ENCODE results near the gene KCNMA1. TPM values are rescaled to one million over a fixed set of nuclear protein-coding genes. Genes with fewer than 3 reads are reported as not detected.

KCNMA1 gene
- total RNA-seq, 1 donor from 2014 or later, result 95.5 TPM

DNA sequence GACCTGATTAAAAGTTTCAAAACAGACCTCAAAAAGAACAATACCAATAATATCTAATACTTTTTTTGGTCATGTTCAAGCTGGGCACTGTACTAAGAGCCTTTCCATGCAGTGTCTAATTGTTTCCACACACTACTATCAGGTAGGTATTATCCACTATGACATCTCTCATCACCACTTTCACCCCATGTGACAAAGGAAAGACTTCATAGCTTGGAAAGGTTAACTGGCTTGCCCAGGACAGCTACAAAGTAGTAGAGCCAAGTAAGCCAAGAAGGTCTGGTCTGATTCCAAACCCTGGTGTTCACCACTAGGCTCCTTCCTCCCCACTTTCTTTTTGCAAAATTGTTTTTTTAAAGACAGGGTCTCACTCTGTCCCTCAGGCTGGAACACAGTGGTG lies 400.5 kb downstream of the KCNMA1 start:
- Mint-ChIP-seq H3K27me3 (ENCODE audit: unreplicated experiment) (no peaks in the 10 kb centered on the region), H3K9me3 (ENCODE audit: unreplicated experiment) (peaks cover 3% of the 10 kb centered on the region), H3K4me1 (ENCODE audit: unreplicated experiment) (peaks cover 40% of the 10 kb centered on the region), H3K36me3 (ENCODE audit: unreplicated experiment) (peaks cover 3% of the 10 kb centered on the region), H3K4me3 (ENCODE audit: unreplicated experiment) (no peak overlapping the region), H3K27ac (ENCODE audit: unreplicated experiment) (no peak overlapping the region)
- DNase-seq (ENCODE audit: extremely low spot score, unreplicated experiment), result no peak
- TF ChIP-seq, protein P1, sequence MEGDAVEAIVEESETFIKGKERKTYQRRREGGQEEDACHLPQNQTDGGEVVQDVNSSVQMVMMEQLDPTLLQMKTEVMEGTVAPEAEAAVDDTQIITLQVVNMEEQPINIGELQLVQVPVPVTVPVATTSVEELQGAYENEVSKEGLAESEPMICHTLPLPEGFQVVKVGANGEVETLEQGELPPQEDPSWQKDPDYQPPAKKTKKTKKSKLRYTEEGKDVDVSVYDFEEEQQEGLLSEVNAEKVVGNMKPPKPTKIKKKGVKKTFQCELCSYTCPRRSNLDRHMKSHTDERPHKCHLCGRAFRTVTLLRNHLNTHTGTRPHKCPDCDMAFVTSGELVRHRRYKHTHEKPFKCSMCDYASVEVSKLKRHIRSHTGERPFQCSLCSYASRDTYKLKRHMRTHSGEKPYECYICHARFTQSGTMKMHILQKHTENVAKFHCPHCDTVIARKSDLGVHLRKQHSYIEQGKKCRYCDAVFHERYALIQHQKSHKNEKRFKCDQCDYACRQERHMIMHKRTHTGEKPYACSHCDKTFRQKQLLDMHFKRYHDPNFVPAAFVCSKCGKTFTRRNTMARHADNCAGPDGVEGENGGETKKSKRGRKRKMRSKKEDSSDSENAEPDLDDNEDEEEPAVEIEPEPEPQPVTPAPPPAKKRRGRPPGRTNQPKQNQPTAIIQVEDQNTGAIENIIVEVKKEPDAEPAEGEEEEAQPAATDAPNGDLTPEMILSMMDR (IDR thresholded peaks at IDR 0.05), result no peak

DNA sequence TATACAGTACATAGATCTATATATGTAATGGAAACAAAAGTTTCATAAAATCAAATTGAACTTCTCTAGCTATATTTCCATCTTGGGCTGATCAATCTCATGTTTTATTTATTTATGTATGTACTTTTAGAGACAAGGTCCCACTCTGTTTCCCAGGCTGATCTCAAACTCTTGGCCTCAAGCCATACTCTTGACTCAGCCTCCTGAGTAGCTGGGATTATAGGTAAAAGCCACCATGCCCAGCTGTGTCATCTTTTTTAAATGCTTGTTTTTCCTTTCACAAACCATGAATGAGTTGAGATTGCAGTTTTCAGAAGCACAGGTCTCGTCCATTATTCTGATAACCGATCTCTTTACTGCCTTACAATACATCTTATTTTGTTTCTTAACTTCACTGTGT lies 400.9 kb downstream of the KCNMA1 start:
- Mint-ChIP-seq H3K9me3 (ENCODE audit: unreplicated experiment) (peaks cover 3% of the 10 kb centered on the region), H3K4me3 (ENCODE audit: unreplicated experiment) (no peak overlapping the region), H3K4me1 (ENCODE audit: unreplicated experiment) (peaks cover 37% of the 10 kb centered on the region), H3K27ac (ENCODE audit: unreplicated experiment) (no peak overlapping the region), H3K27me3 (ENCODE audit: unreplicated experiment) (no peaks in the 10 kb centered on the region), H3K36me3 (ENCODE audit: unreplicated experiment) (peaks cover 3% of the 10 kb centered on the region)
- DNase-seq (ENCODE audit: extremely low spot score, unreplicated experiment), result no peak
- TF ChIP-seq, protein P1 (IDR thresholded peaks at IDR 0.05), result no peak

DNA sequence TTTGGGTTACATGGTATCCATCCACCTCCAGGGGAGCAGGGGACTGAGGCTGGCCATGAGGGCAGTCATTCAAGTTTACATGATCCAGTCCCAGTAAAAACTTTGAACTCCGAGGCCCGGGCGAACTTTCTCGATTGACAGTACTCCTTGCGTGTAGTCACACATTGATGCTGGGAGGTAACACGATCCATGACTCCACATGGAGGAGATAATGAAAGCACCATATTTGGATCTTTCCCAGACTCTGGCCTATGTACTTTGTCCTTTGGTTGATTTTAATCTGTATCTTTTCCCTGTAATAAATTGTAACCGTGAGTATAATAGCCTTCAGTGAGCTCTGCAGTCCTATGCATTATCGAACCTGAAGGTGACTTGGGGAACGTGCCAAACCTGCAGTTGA lies 401.6 kb downstream of the KCNMA1 start:
- no peak overlapping the region for H3K4me3 Mint-ChIP-seq (ENCODE audit: unreplicated experiment)

DNA sequence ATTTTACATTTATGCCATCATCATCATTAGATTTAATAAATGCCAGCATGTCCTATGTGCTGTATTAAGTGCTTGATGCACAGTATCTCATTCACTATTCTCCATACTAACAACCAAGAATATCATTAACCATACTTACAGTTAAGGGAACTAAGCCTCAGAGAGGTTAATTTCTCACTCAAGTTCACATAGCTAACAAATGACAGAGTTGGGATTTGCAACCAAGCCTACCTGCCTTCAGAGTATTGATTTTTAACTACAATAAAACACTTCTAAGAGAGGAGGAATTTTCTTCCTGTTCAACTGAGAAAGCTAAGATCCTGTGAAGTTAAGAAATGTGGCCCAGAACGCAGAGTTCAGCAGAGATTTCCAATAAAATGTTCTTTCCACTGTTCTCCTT lies 403.0 kb downstream of the KCNMA1 start:
- H3K27me3 Mint-ChIP-seq (ENCODE audit: unreplicated experiment), result no peaks in the 10 kb centered on the region
- no peak overlapping the region for H3K27ac Mint-ChIP-seq (ENCODE audit: unreplicated experiment)
- H3K4me3 Mint-ChIP-seq (ENCODE audit: unreplicated experiment), result no peak overlapping the region
- no peak for DNase-seq (ENCODE audit: extremely low spot score, unreplicated experiment)
- H3K9me3 Mint-ChIP-seq (ENCODE audit: unreplicated experiment), result peaks cover 3% of the 10 kb centered on the region
- TF ChIP-seq, protein P1 (IDR thresholded peaks at IDR 0.05), result no peak
- peaks cover 42% of the 10 kb centered on the region for H3K4me1 Mint-ChIP-seq (ENCODE audit: unreplicated experiment)
- peaks cover 3% of the 10 kb centered on the region for H3K36me3 Mint-ChIP-seq (ENCODE audit: unreplicated experiment)

More for the DNA sequence above, 401.6 kb downstream of the KCNMA1 start:
- Mint-ChIP-seq H3K27me3 (ENCODE audit: unreplicated experiment) (no peaks in the 10 kb centered on the region), H3K9me3 (ENCODE audit: unreplicated experiment) (peaks cover 3% of the 10 kb centered on the region), H3K36me3 (ENCODE audit: unreplicated experiment) (peaks cover 3% of the 10 kb centered on the region), H3K4me1 (ENCODE audit: unreplicated experiment) (peaks cover 43% of the 10 kb centered on the region), H3K27ac (ENCODE audit: unreplicated experiment) (no peak overlapping the region)
- no peak for DNase-seq (ENCODE audit: extremely low spot score, unreplicated experiment)
- TF ChIP-seq, protein P1 (IDR thresholded peaks at IDR 0.05), result no peak

DNA sequence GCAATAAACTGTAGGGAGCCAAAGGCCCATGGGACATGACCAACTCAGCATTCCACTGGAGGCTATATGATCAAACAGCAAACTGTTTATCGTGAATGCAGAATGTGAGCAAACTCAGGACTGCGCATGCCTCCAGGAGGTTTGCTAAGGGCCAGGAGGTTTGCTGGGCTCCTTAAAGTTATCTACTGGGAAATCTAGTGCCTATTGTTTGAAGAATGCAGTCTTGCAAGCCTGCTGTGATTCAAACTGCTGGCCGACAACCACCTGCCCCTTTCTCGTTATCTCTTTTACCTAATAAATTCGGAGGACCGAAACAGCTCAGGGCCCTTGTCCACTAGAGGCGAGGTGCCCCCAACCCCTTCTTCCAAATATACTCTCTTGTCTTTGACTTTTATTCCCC lies 404.1 kb downstream of the KCNMA1 start:
- H3K36me3 Mint-ChIP-seq (ENCODE audit: unreplicated experiment), result peaks cover 3% of the 10 kb centered on the region
- no peaks in the 10 kb centered on the region for H3K27me3 Mint-ChIP-seq (ENCODE audit: unreplicated experiment)
- TF ChIP-seq, protein P1 (IDR thresholded peaks at IDR 0.05), result no peak
- H3K4me1 Mint-ChIP-seq (ENCODE audit: unreplicated experiment), result peaks cover 39% of the 10 kb centered on the region
- no peak for DNase-seq (ENCODE audit: extremely low spot score, unreplicated experiment)
- peaks cover 3% of the 10 kb centered on the region for H3K9me3 Mint-ChIP-seq (ENCODE audit: unreplicated experiment)
- H3K4me3 Mint-ChIP-seq (ENCODE audit: unreplicated experiment), result no peak overlapping the region
- H3K27ac Mint-ChIP-seq (ENCODE audit: unreplicated experiment), result no peak overlapping the region

Measured in osteocyte (in vitro differentiated cells).